ENCODE results near the gene THADA. TPM values are rescaled to one million over a fixed set of nuclear protein-coding genes. Genes with fewer than 3 reads are reported as not detected.

Gene THADA
- total RNA-seq, 2 experiments from 2014 or later = 26.2 to 32.2 TPM

DNA sequence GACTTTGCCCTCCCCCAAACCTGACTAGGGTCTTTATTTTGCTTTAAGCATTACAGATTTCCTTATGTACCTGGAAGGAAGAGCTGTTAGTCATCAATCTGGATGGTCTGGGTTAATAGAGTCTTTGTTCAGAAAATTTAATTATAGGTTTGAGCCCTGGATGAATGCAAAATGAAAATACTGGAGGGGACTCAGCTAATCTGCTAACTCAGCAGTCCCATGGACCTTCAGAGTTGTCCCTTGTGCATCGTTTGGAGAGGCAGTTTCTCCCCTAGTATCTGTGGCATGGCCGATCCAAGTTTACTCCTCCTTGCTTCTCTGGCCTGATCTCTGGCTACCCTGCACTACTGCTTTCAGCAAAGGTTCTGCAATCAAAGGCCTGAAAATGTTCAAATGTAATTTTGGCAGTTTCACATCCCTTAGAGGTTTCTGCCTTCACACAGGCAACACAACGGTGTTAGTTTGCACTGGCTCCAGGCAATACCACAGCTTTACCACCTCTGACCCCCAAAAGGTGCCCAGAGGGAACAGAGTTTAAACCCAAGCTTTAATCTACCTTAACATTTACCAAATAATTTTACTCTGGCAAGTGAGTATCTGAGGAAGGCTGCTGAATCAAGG, 134.3 kb downstream of the THADA start:
- H3K36me3 Mint-ChIP-seq (ENCODE audit: low read depth) = peaks cover 21% of the 10 kb centered on the region
- H3K27me3 Mint-ChIP-seq = no peaks in the 10 kb centered on the region
- H3K27ac Mint-ChIP-seq = no peak overlapping the region
- no peaks in the 10 kb centered on the region for H3K9me3 Mint-ChIP-seq
- CTCF ChIA-PET = interaction anchor here (1.0 to 1.2 kb wide), 2 partner anchors 9 to 17 kb away, joined by 3 read pairs; no protein-coding TSS in a partner anchor
- H3K4me1 Mint-ChIP-seq = peaks cover 28% of the 10 kb centered on the region
- no peak overlapping the region for H3K4me3 Mint-ChIP-seq
- DNase-seq = no peak
- POLR2A ChIA-PET = no interaction called here

DNA sequence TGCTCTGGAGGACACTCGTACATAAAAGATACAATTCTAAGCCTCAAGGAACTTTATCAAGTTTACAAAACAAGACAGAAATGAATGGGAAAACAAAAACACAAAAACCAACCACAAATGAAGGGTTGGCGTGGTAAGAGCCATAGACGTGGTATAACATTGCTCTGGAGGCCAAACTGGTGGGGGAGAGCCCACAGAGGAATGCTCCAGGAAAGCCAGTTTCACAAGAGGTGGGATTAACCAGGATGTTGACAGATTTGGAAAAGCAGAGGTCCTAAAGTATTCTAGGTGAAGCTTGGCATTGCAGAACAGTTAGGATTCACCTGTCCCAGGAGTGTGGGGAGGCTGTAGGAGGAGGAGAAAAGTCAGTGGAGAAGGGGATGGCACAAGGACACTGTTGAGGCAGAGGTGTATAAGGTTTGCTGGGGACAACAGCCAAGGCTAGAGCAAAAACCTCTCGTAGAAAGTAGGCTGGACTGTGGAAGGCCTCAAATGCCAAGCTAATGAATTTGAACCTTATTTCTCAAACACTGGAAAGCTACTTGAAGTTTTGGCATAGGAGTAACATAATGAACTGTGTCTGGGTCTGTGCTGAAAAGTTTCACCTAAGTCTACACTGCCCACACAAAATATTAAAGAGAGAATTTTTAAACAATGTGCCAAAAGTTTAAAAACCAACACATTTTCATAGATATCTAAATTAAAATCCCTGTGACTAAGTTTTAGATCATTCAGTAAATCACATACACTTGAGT, 135.1 kb downstream of the THADA start:
- no peak for DNase-seq
- CTCF ChIA-PET = interaction anchor here (0.6 to 1.2 kb wide), 3 partner anchors 9 to 18 kb away, joined by 3 to 4 read pairs (median 3); no protein-coding TSS in a partner anchor
- POLR2A ChIA-PET = interaction anchor here (0.6 kb wide), 1 partner anchor 62 kb away, joined by 3 read pairs; no protein-coding TSS in a partner anchor

DNA sequence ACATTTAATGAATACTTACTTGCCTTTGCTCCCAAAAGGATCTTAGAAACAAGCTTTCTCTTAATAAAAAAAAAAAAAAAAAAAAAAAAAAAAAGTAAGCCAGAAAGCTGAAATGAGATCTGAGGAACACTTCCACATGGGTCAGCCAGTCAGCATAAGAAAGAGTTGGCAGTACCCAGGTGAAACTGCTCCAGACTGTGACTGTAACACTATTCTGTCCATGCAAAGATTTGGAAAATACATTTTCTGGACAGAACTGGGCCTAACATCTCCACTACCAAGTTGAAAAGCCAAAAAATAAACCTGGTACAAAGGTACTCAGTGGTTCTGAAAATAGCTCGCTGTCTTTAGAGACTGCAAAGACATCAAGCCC, 135.7 kb downstream of the THADA start:
- H3K27ac Mint-ChIP-seq = no peak overlapping the region
- H3K4me3 Mint-ChIP-seq = no peak overlapping the region
- no peak for DNase-seq
- H3K27me3 Mint-ChIP-seq = no peaks in the 10 kb centered on the region
- H3K36me3 Mint-ChIP-seq (ENCODE audit: low read depth) = peaks cover 18% of the 10 kb centered on the region
- ChIA-PET POLR2A (interaction anchor here (0.6 kb wide), 1 partner anchor 63 kb away, joined by 3 read pairs; no protein-coding TSS in a partner anchor), CTCF (interaction anchor here (0.6 to 1.2 kb wide), 2 partner anchors 8 to 15 kb away, joined by 3 to 4 read pairs; no protein-coding TSS in a partner anchor)
- H3K4me1 Mint-ChIP-seq = peaks cover 41% of the 10 kb centered on the region
- no peaks in the 10 kb centered on the region for H3K9me3 Mint-ChIP-seq

More for the DNA sequence above, 135.1 kb downstream of the THADA start:
- Mint-ChIP-seq H3K27ac (no peak overlapping the region), H3K4me1 (peaks cover 35% of the 10 kb centered on the region), H3K4me3 (no peak overlapping the region), H3K36me3 (ENCODE audit: low read depth) (peaks cover 20% of the 10 kb centered on the region), H3K27me3 (no peaks in the 10 kb centered on the region), H3K9me3 (no peaks in the 10 kb centered on the region)

DNA sequence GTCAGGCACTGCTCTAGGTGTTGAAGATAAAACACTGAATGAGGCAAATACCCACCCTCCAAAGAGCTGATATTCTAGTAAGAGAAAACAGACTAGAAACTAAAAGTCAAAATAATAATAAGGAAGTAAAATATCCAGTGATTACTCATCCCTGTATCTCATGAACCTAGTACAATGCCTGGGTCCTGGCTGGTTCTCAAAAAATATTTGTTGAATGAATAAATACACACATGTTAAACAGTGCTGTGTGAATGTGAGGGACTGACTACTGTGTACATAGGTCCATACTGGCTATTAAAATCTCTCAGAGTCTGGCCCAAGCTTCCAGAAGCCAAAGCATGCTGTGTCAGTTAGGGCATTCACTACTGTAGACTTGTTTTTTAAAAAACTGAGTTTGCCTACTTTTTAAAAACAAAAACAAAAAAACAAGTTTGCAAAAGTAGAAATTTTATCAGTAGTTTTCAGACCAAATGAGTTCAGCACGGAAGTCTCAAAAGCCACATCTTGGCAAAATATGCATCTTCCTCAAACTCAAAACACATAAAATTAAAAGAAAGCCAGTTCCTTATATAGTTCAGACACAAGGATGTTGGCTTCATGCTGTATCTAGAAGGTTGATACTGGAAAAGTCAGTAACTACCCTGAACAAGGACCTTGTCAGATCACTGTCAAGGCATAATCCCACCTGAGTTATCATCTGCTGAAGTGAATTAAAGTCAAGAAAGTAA, 136.2 kb downstream of the THADA start:
- DNase-seq = no peak
- ChIA-PET POLR2A (interaction anchor here (0.6 kb wide), 1 partner anchor 63 kb away, joined by 3 read pairs; no protein-coding TSS in a partner anchor), CTCF (interaction anchor here (0.6 kb wide), 1 partner anchor 15 kb away, joined by 4 read pairs; no protein-coding TSS in a partner anchor)
- Mint-ChIP-seq H3K27ac (no peak overlapping the region), H3K4me3 (no peak overlapping the region), H3K4me1 (peaks cover 41% of the 10 kb centered on the region), H3K36me3 (ENCODE audit: low read depth) (peaks cover 18% of the 10 kb centered on the region), H3K27me3 (no peaks in the 10 kb centered on the region), H3K9me3 (no peaks in the 10 kb centered on the region)

DNA sequence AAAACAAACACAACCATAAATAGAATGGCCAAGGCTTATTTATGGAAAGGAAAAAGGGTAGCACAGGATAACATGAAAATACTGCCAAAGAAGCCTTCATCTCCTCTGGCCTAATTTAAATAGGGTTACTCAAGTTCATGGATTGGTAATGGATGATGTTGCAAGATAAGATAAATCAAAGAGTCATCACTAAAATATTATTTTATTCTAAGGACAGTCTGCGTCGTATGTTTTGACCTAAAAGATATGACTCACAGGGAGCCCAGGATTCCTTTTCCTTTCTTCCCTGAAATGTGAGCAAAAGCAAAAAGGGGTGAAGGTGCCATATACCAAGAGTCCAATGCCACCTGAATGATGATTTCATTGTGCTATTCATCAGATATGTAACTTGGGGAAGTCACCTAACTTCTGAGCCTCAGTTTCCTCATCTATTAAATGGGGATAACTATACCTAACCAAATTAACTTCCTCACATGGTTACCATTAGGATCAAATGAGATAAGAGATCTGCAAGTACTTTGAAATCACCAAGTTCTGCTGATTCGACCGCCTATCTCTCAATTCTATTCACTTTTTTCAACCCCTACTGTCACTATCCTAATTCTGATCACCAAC, 137.7 kb downstream of the THADA start:
- CTCF ChIA-PET = no interaction called here
- no peak for DNase-seq
- H3K36me3 Mint-ChIP-seq (ENCODE audit: low read depth) = peaks cover 18% of the 10 kb centered on the region
- H3K9me3 Mint-ChIP-seq = no peaks in the 10 kb centered on the region
- no peak overlapping the region for H3K27ac Mint-ChIP-seq
- H3K4me1 Mint-ChIP-seq = peaks cover 41% of the 10 kb centered on the region
- H3K4me3 Mint-ChIP-seq = no peak overlapping the region
- no peaks in the 10 kb centered on the region for H3K27me3 Mint-ChIP-seq
- POLR2A ChIA-PET = no interaction called here

DNA sequence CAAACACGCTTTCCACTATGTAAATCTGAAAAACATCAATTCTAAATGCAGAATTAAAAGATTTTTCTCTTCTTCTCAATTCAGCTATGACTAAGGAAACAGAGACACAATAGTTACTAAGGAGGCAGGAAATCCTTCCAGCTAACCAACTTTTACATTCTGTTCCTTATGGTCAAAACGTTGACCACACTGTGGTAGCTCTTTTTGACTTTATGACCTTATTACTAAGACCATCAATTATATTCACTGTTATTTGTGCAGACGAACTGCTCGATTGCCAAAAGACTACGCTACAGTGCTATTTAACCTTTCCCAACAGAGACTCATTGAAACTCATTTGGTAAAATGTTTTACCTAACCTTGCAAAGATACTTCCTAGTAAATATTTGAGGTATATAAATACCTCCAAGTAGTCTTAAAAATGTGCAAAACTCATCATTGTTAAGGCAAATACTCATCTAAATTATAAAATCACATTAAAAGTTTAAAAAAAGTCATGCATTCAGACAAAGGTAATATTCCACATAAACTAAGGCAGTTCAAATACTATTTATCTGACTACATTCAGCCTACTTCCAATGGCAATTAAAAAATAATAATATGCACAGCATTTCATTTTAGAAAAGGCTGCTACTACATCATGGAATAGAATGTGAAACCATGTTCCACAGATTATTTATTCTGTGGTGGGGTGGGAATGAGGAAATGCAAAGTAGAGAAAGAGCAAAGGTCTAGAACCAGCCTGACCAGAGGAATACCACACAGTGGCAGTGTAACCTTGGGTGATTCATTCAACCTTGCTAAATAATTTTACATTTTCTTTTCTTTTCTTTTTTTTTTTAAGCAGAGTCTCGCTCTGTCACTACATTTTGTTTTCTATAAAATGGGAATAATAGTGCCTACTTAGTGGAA, 139.9 kb downstream of the THADA start:
- H3K9me3 Mint-ChIP-seq = peaks cover 2% of the 10 kb centered on the region
- ChIA-PET CTCF (interaction anchor here (1.2 kb wide), 2 partner anchors 13 to 30 kb away, joined by 3 to 4 read pairs; no protein-coding TSS in a partner anchor), POLR2A (no interaction called here)
- no peak overlapping the region for H3K4me3 Mint-ChIP-seq
- peaks cover 36% of the 10 kb centered on the region for H3K4me1 Mint-ChIP-seq
- H3K36me3 Mint-ChIP-seq (ENCODE audit: low read depth) = peaks cover 28% of the 10 kb centered on the region
- no peak overlapping the region for H3K27ac Mint-ChIP-seq
- H3K27me3 Mint-ChIP-seq = no peaks in the 10 kb centered on the region
- no peak for DNase-seq

DNA sequence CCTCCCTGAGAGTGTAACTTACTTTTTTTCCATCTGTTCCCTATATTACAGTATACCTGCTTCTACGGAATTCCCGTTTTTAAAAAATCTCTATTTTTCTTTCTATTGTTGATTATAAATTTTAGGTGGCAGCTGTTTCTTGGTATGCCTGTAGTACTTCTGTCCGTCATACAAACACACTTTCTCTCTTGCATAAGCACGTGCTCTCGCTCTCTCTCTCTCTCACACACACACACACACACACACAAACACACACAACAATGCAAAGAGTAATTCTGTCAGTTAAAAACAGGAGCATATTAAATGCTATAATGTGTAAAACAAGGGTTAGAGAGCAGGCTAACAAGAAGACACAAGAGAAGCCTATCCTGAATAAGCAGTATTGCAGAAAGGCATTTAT, 140.5 kb downstream of the THADA start:
- H3K27ac Mint-ChIP-seq = no peak overlapping the region
- ChIA-PET CTCF (interaction anchor here (1.1 to 1.2 kb wide), 4 partner anchors 9 to 29 kb away, joined by 3 to 5 read pairs (median 4); no protein-coding TSS in a partner anchor), POLR2A (no interaction called here)

DNA sequence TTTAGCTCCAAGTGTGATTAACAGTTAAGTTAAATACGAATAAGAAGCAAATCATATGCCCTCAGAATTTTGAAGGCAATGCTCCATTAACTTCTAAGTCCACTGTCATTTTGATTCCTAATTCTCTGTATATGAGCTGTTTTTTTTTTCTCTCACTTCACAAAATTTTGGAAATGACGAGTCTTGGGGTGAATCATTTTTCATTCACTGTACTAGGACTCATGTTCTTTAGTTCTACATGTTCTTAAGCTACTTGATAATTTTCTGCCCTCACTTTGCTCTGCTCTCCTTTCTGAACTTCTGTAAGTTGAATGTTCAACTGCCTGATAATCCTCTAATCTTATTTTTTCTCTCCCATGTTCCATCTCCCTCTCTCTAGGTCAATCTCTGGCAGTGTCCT, 141.0 kb downstream of the THADA start:
- H3K4me1 Mint-ChIP-seq = peaks cover 29% of the 10 kb centered on the region
- DNase-seq = no peak
- ChIA-PET POLR2A (interaction anchor here (0.6 kb wide), 1 partner anchor 436 kb away, joined by 3 read pairs; no protein-coding TSS in a partner anchor), CTCF (interaction anchor here (0.6 to 1.2 kb wide), 6 partner anchors 10 to 616 kb away, joined by 3 to 5 read pairs (median 4); no protein-coding TSS in a partner anchor)
- peaks cover 27% of the 10 kb centered on the region for H3K36me3 Mint-ChIP-seq (ENCODE audit: low read depth)
- H3K27me3 Mint-ChIP-seq = no peaks in the 10 kb centered on the region
- no peak overlapping the region for H3K4me3 Mint-ChIP-seq
- peaks cover 4% of the 10 kb centered on the region for H3K9me3 Mint-ChIP-seq
- H3K27ac Mint-ChIP-seq = no peak overlapping the region

More for the DNA sequence above, 140.5 kb downstream of the THADA start:
- Mint-ChIP-seq H3K27me3 (no peaks in the 10 kb centered on the region), H3K9me3 (peaks cover 4% of the 10 kb centered on the region), H3K4me3 (no peak overlapping the region), H3K36me3 (ENCODE audit: low read depth) (peaks cover 28% of the 10 kb centered on the region), H3K4me1 (peaks cover 30% of the 10 kb centered on the region)
- DNase-seq = no peak

DNA sequence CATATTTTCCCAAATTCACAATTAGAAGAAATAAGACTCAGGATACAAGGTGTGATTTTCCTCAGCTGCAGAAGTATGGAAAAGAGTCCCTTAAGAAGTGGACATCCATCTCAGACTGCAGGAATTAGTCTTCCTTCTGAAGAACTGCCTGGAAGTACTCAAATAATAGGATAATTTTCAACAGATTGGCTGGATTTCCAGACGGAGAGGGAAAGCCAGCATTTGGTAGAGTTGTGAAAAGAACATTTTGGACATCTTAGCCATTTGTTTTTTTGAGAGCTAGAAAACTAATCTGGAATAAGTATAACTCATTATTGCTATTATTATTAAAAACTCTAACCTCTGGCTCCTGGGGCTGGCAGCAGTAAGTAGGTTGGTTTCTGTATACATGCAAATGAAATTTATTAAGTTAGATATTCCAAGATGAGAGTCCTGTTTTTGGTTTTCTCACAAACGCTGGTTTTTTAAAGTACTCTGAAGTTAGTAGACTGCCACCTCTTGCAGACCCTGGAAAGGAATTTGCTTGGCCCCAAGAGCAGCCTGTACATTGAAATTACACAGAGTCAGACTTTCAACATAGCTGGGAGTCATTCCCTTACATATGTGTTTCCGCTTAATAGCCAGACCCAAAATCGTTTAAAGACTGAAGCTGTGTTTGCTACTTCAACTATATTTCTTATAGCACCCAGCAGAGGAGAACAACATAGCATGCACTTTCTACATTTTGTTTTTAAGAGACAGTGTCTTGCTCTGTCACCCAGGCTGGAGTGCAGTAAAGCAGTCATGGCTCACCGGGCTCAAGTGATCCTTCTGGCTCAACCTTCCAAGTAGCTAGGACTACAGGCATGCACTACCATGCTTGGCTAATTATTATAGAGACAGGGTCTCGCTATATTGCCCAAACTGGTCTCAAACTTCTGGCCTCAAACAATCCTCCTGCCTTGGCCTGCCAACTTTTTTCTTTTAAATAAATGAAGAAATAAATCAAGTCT, 142.4 kb downstream of the THADA start:
- CTCF ChIA-PET = interaction anchor here (1.2 to 1.6 kb wide), 3 partner anchors 7 to 31 kb away, joined by 3 to 4 read pairs (median 3); no protein-coding TSS in a partner anchor
- no peaks in the 10 kb centered on the region for H3K27me3 Mint-ChIP-seq
- peaks cover 9% of the 10 kb centered on the region for H3K9me3 Mint-ChIP-seq
- DNase-seq = no peak
- no peak overlapping the region for H3K27ac Mint-ChIP-seq
- H3K4me1 Mint-ChIP-seq = peaks cover 26% of the 10 kb centered on the region
- POLR2A ChIA-PET = no interaction called here
- H3K4me3 Mint-ChIP-seq = no peak overlapping the region
- H3K36me3 Mint-ChIP-seq (ENCODE audit: low read depth) = peaks cover 35% of the 10 kb centered on the region

DNA sequence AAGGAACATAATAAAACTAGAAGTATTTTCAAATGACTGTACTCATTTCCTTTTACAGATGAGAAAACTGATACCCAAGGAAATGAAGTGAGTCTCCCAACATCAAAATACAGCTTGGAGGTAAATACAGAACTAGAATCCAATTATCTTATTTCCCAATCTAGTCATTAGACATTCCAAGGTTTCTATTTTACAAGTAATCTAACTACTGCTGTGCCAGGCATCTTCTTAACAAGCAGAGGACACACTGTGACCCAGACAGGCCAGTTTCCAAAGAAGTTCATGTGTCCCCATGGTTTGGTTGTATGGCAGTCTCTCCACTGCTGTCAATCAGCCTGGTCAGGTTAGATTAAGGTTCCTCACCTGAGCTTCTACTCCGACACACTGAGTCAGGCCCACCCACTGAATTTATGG, 143.5 kb downstream of the THADA start:
- DNase-seq = no peak
- H3K4me3 Mint-ChIP-seq = no peak overlapping the region
- H3K36me3 Mint-ChIP-seq (ENCODE audit: low read depth) = peaks cover 30% of the 10 kb centered on the region
- H3K27ac Mint-ChIP-seq = no peak overlapping the region
- no peaks in the 10 kb centered on the region for H3K27me3 Mint-ChIP-seq
- ChIA-PET CTCF (interaction anchor here (1.0 to 1.6 kb wide), 4 partner anchors 8 to 32 kb away, joined by 3 to 4 read pairs (median 3); no protein-coding TSS in a partner anchor), POLR2A (no interaction called here)
- peaks cover 26% of the 10 kb centered on the region for H3K4me1 Mint-ChIP-seq
- H3K9me3 Mint-ChIP-seq = peaks cover 9% of the 10 kb centered on the region
